ENCODE data around the gene NES.

GRCh38 chr1:156665539-156665938 lies 11.7 kb downstream of the NES start:
- TF ChIP-seq CTCF (IDR thresholded peaks at IDR 0.05) (no peak), POLR2A (IDR thresholded peaks at IDR 0.05) (no peak)

All from thyroid gland (tissue), 4 donors.